ENCODE results near the gene TIE1. TPM values are rescaled to one million over a fixed set of nuclear protein-coding genes. Genes with fewer than 3 reads are reported as not detected.

The TIE1 gene
- total and polyA plus RNA-seq, 2 of the 13 experiments (the other 11 are each of a cell fraction or from before 2014, with no cell fraction given) = 0.58 to 0.84 TPM

- no peaks in the 10 kb centered on the region for H3K36me3 ChIP-seq (replicated peaks in 1 of 2; ENCODE audit: control insufficient read depth in 1 of 2, insufficient read depth in 2 of 2, low read length in 2 of 2)
- H3K4me1 ChIP-seq (ENCODE audit: insufficient read depth, low read length) = peaks cover 27% of the 10 kb centered on the region
- WGBS (ENCODE audit: low lambda C conversion rate) = 78% methylated on average over 7 of the region's 13 CpGs
- no peak for ATAC-seq
- no peaks in the 10 kb centered on the region for H4K20me1 ChIP-seq (ENCODE audit: insufficient read depth, low read length)
- intact Hi-C loops (cut with micrococcal nuclease; ENCODE audit: unreplicated experiment) = no loop called here
- no peaks in the 10 kb centered on the region for H3K9me3 ChIP-seq (ENCODE audit: low read length)
- H3K27me3 ChIP-seq (ENCODE audit: control insufficient read depth in 1 of 2, insufficient read depth in 2 of 2, low read length in 2 of 2) = peaks cover 1 to 60% of the 10 kb centered on the region in 2 experiments; a peak in 3 of 5 replicates
- in situ Hi-C loops (cut with HindIII; ENCODE audit: extremely low pct_ligation_motif_present, low pct_unique_long_range_greater_than_20kb) = no loop called here
- no peak overlapping the region for H3K4me2 ChIP-seq (ENCODE audit: low read depth, low read length)
- ChIA-PET POLR2A (no interaction called here), CTCF (ENCODE audit: low intra/inter-chr PET ratio, low total read pairs) (no interaction called here)
- no peak for FAIRE-seq
- no peaks in the 10 kb centered on the region for H3K79me2 ChIP-seq (ENCODE audit: insufficient read depth, low read length)
- H3K9ac ChIP-seq (ENCODE audit: insufficient read depth, low read depth, low read length) = no peak overlapping the region
- H3K27ac ChIP-seq (ENCODE audit: extremely low read length, insufficient read depth, low read length) = no peak overlapping the region
- H3K4me3 ChIP-seq (replicated peaks in 1 of 3; ENCODE audit: insufficient read depth in 1 of 3, low read depth in 2 of 3, low read length in 3 of 3) = no peak overlapping the region
- BruUV-seq (replicated peaks) = no TSS peak
- TF ChIP-seq ONECUT2 (CRISPR knock-in tag; IDR thresholded peaks at IDR 0.05) (no peak), PAX8 (CRISPR knock-in tag; IDR thresholded peaks at IDR 0.05; ENCODE audit: borderline replicate concordance) (no peak), CENPT (CRISPR knock-in tag; IDR thresholded peaks at IDR 0.05; ENCODE audit: low read depth) (no peak), EP300 (IDR thresholded peaks at IDR 0.05; ENCODE audit: low read depth in 2 of 2, low read length in 2 of 2) (no peak), EP300 (CRISPR knock-in tag; IDR thresholded peaks at IDR 0.05; ENCODE audit: borderline replicate concordance) (no peak), MAFG (CRISPR knock-in tag; IDR thresholded peaks at IDR 0.05) (no peak), ARNT (IDR thresholded peaks at IDR 0.05) (no peak), ZSCAN12 (CRISPR knock-in tag; IDR thresholded peaks at IDR 0.05) (no peak), CBX5 (CRISPR knock-in tag; IDR thresholded peaks at IDR 0.05; ENCODE audit: borderline replicate concordance) (no peak), CENPBD1 (CRISPR knock-in tag; IDR thresholded peaks at IDR 0.05; ENCODE audit: borderline replicate concordance, low read depth) (no peak), ZNF275 (CRISPR knock-in tag; IDR thresholded peaks at IDR 0.05; ENCODE audit: borderline replicate concordance) (no peak), RAD21 (CRISPR knock-in tag; IDR thresholded peaks at IDR 0.05) (no peak)
- H2AFZ ChIP-seq (ENCODE audit: low read length) = no peak overlapping the region
- no peak for DNase-seq (ENCODE audit: low spot score)
These were observed 8.7 kb downstream of the TIE1 start for GRCh38 chr1:43309405-43310025.

All from HepG2 (cell line).